WTC11 (cell line): ENCODE measurements around the gene QRFP. TPM values are rescaled to one million over a fixed set of nuclear protein-coding genes. Genes with fewer than 3 reads are reported as not detected.

Experiments
- ATAC-seq: fragments of 200-7000 bp; cut with Tn5 transposase; 2 replicates; pipeline ENCODE4 v1.10.0; 2021; ENCODE audit warnings: mild to moderate bottlenecking, moderate library complexity
- CTCF ChIA-PET: fragments of 300-600 bp; sonication (Branson Sonifier 250); formaldehyde crosslinking; loops from one replicate; lab custom pipeline; 2021; ENCODE audit warnings: antibody characterized with exemption; lab: Charles Lee
- POLR2A ChIA-PET: fragments of 350-600 bp; sonication (Branson Sonifier 250); formaldehyde crosslinking; loops from one replicate; lab custom pipeline; 2021; ENCODE audit warnings: antibody characterized with exemption; lab: Charles Lee
- DNase-seq: peaks from one replicate; pipeline ENCODE4 v3.0.0; 2021; ENCODE audit warnings: low spot score
- H3K27ac Mint-ChIP-seq: 2 replicates; pipeline ENCODE4 v1.8.0; 2021; ENCODE audit warnings: mixed read lengths
- H3K27me3 Mint-ChIP-seq: 2 replicates; pipeline ENCODE4 v1.8.0; 2021; ENCODE audit warnings: low read depth, mild to moderate bottlenecking, moderate library complexity, mixed read lengths
- H3K36me3 Mint-ChIP-seq: 2 replicates; pipeline ENCODE4 v1.8.0; 2021; ENCODE audit warnings: mixed read lengths
- H3K4me1 Mint-ChIP-seq: 2 replicates; pipeline ENCODE4 v1.8.0; 2022; ENCODE audit warnings: mixed read lengths
- H3K4me3 Mint-ChIP-seq: 2 replicates; pipeline ENCODE4 v1.8.0; 2021; ENCODE audit warnings: mild to moderate bottlenecking, moderate library complexity, mixed read lengths
- H3K9me3 Mint-ChIP-seq: 2 replicates; pipeline ENCODE4 v1.8.0; 2021; ENCODE audit warnings: mixed read lengths
- ATF6 ChIP-seq: sonication (generic); formaldehyde crosslinking; IDR thresholded peaks from 2 replicates; pipeline ENCODE4 v1.8.1; 2023; ENCODE audit warnings: mild to moderate bottlenecking, missing genetic modification reagents
- CREM ChIP-seq: sonication (generic); formaldehyde crosslinking; IDR thresholded peaks from 2 replicates; pipeline ENCODE4 v1.8.1; 2022; ENCODE audit warnings: mild to moderate bottlenecking, missing genetic modification reagents, moderate library complexity
- HMGXB4 ChIP-seq: sonication (generic); formaldehyde crosslinking; IDR thresholded peaks from 2 replicates; pipeline ENCODE4 v1.8.1; 2023; ENCODE audit warnings: mild to moderate bottlenecking, moderate library complexity, missing genetic modification reagents
- NFE2L1 ChIP-seq: sonication (generic); formaldehyde crosslinking; IDR thresholded peaks from 2 replicates; pipeline ENCODE4 v1.8.1; 2023; ENCODE audit warnings: missing genetic modification reagents
- PREB ChIP-seq: sonication (generic); formaldehyde crosslinking; IDR thresholded peaks from 2 replicates; pipeline ENCODE4 v1.8.1; 2022; ENCODE audit warnings: mild to moderate bottlenecking, missing genetic modification reagents, moderate library complexity, borderline replicate concordance
- RELA ChIP-seq: sonication (generic); formaldehyde crosslinking; IDR thresholded peaks from 2 replicates; pipeline ENCODE4 v1.8.1; 2022; ENCODE audit warnings: missing genetic modification reagents, mild to moderate bottlenecking, borderline replicate concordance
- TEAD4 ChIP-seq: sonication (generic); formaldehyde crosslinking; IDR thresholded peaks from 2 replicates; pipeline ENCODE4 v1.8.0; 2022; ENCODE audit warnings: mild to moderate bottlenecking, missing genetic modification reagents
- ZNF121 ChIP-seq: sonication (generic); formaldehyde crosslinking; IDR thresholded peaks from 2 replicates; pipeline ENCODE4 v1.8.0; 2023; ENCODE audit warnings: missing genetic modification reagents
- ZNF232 ChIP-seq: sonication (generic); formaldehyde crosslinking; IDR thresholded peaks from 2 replicates; pipeline ENCODE4 v1.8.0; 2022; ENCODE audit warnings: mild to moderate bottlenecking, missing genetic modification reagents
- ZNF423 ChIP-seq: fragments of 250-450 bp; sonication (Bioruptor Pico); IDR thresholded peaks from 2 replicates; pipeline ENCODE4 v2.1.2; 2022; ENCODE audit warnings: mild to moderate bottlenecking, moderate library complexity
- ZNF671 ChIP-seq: fragments of 250-450 bp; sonication (Bioruptor Pico); IDR thresholded peaks from 2 replicates; pipeline ENCODE4 v1.8.0; 2021; ENCODE audit warnings: mild to moderate bottlenecking
- total RNA-seq: library from RNA; stranded (reverse); gene quantifications from 3 replicates; pipeline ENCODE4 v1.2.3, GENCODE V29; 2021
- TF ChIP-seq, protein P1 (sequence below): sonication (generic); formaldehyde crosslinking; IDR thresholded peaks from 2 replicates; pipeline ENCODE4 v1.8.1; 2022; ENCODE audit warnings: low read depth, missing genetic modification reagents, borderline replicate concordance
- TF ChIP-seq, protein P2 (sequence below): sonication (generic); formaldehyde crosslinking; IDR thresholded peaks from 2 replicates; pipeline ENCODE4 v1.8.0; 2022; ENCODE audit warnings: mild to moderate bottlenecking, missing genetic modification reagents
- TF ChIP-seq, protein P3 (sequence below): sonication (generic); formaldehyde crosslinking; IDR thresholded peaks from 2 replicates; pipeline ENCODE4 v1.8.0; 2022; ENCODE audit warnings: mild to moderate bottlenecking, missing genetic modification reagents

The QRFP gene
- total RNA-seq, 1 experiment from 2014 or later, result not detected

DNA sequence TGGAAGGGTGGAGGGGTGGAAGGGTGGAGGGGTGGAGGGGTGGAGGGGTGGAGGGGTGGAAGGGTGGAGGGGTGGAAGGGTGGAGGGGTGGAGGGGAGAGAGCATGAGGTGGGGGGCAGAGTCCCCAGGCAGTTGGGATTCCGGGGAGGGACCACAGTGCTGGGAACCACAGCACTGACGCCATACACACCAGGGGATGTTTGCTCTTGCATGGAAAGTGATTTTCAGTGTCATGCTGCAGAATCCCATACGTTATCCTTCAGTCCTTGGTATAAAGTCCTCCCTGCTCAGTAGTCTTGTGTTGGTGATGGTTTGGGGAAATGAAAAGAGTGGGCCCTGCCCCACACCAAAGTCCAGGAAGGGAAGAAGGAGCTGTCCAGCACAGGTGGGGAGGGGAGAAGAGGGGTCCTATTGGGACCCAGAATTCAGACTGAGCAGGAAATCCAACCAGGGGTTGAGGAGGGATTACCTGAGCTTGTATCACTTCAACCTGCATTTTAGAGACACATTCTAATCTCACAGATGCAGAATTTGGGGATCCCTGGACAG, 48.0 kb upstream of the QRFP start:
- ChIA-PET CTCF (interaction anchor here (0.7 to 3.1 kb wide), 4 partner anchors 54 to 102 kb away, joined by 3 to 16 read pairs (median 6); no protein-coding TSS in a partner anchor), POLR2A (no interaction called here)
- no peak for ATAC-seq
- TF ChIP-seq CREM (CRISPR knock-in tag) (no peak), ZNF121 (CRISPR knock-in tag) (no peak), RELA (CRISPR knock-in tag) (no peak), TEAD4 (CRISPR knock-in tag) (no peak), NFE2L1 (CRISPR knock-in tag) (no peak), HMGXB4 (CRISPR knock-in tag) (no peak)
- TF ChIP-seq, protein P1, sequence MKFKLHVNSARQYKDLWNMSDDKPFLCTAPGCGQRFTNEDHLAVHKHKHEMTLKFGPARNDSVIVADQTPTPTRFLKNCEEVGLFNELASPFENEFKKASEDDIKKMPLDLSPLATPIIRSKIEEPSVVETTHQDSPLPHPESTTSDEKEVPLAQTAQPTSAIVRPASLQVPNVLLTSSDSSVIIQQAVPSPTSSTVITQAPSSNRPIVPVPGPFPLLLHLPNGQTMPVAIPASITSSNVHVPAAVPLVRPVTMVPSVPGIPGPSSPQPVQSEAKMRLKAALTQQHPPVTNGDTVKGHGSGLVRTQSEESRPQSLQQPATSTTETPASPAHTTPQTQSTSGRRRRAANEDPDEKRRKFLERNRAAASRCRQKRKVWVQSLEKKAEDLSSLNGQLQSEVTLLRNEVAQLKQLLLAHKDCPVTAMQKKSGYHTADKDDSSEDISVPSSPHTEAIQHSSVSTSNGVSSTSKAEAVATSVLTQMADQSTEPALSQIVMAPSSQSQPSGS (CRISPR knock-in tag), result no peak
- TF ChIP-seq, protein P2, sequence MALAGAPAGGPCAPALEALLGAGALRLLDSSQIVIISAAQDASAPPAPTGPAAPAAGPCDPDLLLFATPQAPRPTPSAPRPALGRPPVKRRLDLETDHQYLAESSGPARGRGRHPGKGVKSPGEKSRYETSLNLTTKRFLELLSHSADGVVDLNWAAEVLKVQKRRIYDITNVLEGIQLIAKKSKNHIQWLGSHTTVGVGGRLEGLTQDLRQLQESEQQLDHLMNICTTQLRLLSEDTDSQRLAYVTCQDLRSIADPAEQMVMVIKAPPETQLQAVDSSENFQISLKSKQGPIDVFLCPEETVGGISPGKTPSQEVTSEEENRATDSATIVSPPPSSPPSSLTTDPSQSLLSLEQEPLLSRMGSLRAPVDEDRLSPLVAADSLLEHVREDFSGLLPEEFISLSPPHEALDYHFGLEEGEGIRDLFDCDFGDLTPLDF (CRISPR knock-in tag), result no peak
- no peak for DNase-seq
- Mint-ChIP-seq H3K9me3 (peaks cover 1% of the 10 kb centered on the region; the same call in 1 of the 2 replicates), H3K4me3 (no peak overlapping the region), H3K36me3 (no peaks in the 10 kb centered on the region), H3K27ac (no peak overlapping the region), H3K4me1 (peaks cover 8% of the 10 kb centered on the region), H3K27me3 (peaks cover 37% of the 10 kb centered on the region)

DNA sequence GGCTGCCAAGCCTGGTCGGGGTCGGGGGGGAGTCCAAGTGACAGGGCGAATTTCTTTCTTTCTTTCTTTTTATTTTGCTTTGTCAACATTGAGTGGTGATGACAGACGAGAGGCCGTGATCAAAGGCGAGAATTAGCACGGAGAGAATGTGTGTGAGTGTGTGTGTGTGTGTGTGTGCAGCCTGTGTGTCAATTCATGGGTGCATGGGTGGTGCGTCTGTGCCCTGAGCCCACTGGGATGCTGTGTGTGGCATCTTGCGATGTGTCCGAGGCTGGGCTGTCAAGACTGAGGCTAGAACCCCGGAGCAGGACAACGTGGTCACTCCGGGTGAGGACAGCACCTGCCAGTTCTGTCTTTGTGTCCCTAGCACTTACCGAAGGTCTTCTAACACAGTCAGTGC, 47.2 kb upstream of the QRFP start:
- ChIA-PET CTCF (interaction anchor here (0.6 to 3.1 kb wide), 4 partner anchors 54 to 264 kb away, joined by 3 to 16 read pairs (median 6); no protein-coding TSS in a partner anchor), POLR2A (no interaction called here)
- no peak for ATAC-seq
- Mint-ChIP-seq H3K27ac (no peak overlapping the region), H3K4me3 (no peak overlapping the region), H3K4me1 (peaks cover 8% of the 10 kb centered on the region)
- DNase-seq, result no peak
- TF ChIP-seq PREB (CRISPR knock-in tag) (no peak), ZNF232 (CRISPR knock-in tag) (no peak), ZNF671 (CRISPR knock-in tag) (no peak), ZNF423 (CRISPR knock-in tag) (no peak), ATF6 (CRISPR knock-in tag) (no peak)
- TF ChIP-seq, all 79 proteins: peak for 0
- no peaks in the 10 kb centered on the region for H3K36me3 Mint-ChIP-seq
- peaks cover 32% of the 10 kb centered on the region for H3K27me3 Mint-ChIP-seq
- no peaks in the 10 kb centered on the region for H3K9me3 Mint-ChIP-seq

DNA sequence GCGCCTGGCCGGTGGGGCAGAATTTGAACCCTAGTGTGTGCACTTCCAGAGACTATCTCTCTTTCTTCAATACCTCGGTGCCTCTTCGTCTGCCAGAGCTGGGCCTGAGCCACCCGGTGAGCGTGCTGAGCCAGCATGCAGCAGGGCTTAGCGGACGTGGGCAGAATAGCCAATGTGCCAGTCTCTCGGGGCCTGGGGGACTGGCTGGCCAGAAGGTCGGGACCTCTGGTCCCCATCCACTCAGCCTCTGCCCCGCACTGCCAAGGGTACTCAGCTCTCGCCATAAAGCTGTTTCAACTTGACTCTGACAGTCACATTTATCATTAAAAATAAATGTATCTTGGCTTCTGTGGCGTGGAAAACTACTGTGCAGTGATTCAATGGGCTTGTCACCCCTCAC, 46.6 kb upstream of the QRFP start:
- Mint-ChIP-seq H3K4me1 (peaks cover 8% of the 10 kb centered on the region), H3K36me3 (no peaks in the 10 kb centered on the region), H3K9me3 (no peaks in the 10 kb centered on the region), H3K27ac (no peak overlapping the region), H3K27me3 (peaks cover 33% of the 10 kb centered on the region), H3K4me3 (no peak overlapping the region)
- POLR2A ChIA-PET, result no interaction called here
- ATAC-seq (no peak), DNase-seq (no peak)
- CTCF ChIA-PET, result interaction anchor here (0.6 to 3.1 kb wide), 3 partner anchors 55 to 265 kb away, joined by 3 to 16 read pairs (median 9); no protein-coding TSS in a partner anchor
- TF ChIP-seq, protein P3, sequence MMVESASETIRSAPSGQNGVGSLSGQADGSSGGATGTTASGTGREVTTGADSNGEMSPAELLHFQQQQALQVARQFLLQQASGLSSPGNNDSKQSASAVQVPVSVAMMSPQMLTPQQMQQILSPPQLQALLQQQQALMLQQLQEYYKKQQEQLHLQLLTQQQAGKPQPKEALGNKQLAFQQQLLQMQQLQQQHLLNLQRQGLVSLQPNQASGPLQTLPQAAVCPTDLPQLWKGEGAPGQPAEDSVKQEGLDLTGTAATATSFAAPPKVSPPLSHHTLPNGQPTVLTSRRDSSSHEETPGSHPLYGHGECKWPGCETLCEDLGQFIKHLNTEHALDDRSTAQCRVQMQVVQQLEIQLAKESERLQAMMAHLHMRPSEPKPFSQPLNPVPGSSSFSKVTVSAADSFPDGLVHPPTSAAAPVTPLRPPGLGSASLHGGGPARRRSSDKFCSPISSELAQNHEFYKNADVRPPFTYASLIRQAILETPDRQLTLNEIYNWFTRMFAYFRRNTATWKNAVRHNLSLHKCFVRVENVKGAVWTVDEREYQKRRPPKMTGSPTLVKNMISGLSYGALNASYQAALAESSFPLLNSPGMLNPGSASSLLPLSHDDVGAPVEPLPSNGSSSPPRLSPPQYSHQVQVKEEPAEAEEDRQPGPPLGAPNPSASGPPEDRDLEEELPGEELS, result no peak
- no peak for TF ChIP-seq ZNF121 (CRISPR knock-in tag)
- no peak for TF ChIP-seq HMGXB4 (CRISPR knock-in tag)
- TF ChIP-seq, protein P2 (CRISPR knock-in tag), result no peak
